ENCODE measurements around the gene ABCG1. TPM values are rescaled to one million over a fixed set of nuclear protein-coding genes. Genes with fewer than 3 reads are reported as not detected.
A peak's percentile ranks its signal among the peaks of the same experiment; 100 is the strongest.

Gene ABCG1
- total RNA-seq, 1 experiment from 2014 or later = 4.6 TPM

DNA sequence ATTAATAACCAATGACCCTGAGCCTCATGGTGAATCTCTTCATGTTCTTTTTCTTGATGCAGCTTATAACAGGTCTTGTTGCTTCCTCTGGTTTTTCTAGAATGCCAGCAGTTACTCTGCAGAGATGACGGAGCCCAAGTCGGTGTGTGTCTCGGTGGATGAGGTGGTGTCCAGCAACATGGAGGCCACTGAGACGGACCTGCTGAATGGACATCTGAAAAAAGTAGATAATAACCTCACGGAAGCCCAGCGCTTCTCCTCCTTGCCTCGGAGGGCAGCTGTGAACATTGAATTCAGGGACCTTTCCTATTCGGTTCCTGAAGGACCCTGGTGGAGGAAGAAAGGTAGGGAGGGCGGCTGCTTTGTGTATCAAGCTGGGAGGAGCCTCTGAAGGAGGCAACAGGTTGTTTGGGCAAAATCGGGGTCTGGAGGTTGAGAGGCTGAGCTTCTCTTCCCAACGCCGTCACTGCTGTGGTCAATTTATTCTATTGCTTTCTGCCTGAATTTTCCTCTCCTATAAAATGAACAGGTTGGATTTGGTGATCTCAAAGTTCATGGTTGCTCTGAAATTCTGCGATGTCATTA lies 6.7 kb downstream of the ABCG1 start:
- DNase-seq (ENCODE audit: low read depth) = no peak
- in situ Hi-C loops (cut with HindIII; ENCODE audit: low pct_unique_long_range_greater_than_20kb, low sequenced_read_pairs) = no loop called here

DNA sequence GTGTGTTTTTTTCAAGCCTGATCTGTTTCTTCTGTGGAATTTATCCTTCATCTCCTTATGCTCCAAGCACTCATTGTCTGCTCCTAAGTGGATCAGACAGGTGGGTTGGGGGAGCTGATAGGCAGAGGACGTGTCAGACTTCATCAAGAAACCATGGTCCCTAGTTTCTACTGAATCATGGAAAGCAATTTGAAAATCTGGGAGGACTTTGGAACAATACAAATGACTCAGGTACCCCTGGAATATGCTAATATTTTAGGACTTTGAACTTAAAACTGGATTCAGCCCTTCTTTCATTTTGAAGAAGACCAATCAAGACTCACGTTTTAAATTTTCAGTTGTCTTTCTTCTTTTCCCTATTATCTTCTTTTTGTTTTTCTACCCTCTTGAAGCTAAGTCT lies 7.7 kb downstream of the ABCG1 start:
- no peak for DNase-seq (ENCODE audit: low read depth)
- in situ Hi-C loops (cut with HindIII; ENCODE audit: low pct_unique_long_range_greater_than_20kb, low sequenced_read_pairs) = no loop called here

DNA sequence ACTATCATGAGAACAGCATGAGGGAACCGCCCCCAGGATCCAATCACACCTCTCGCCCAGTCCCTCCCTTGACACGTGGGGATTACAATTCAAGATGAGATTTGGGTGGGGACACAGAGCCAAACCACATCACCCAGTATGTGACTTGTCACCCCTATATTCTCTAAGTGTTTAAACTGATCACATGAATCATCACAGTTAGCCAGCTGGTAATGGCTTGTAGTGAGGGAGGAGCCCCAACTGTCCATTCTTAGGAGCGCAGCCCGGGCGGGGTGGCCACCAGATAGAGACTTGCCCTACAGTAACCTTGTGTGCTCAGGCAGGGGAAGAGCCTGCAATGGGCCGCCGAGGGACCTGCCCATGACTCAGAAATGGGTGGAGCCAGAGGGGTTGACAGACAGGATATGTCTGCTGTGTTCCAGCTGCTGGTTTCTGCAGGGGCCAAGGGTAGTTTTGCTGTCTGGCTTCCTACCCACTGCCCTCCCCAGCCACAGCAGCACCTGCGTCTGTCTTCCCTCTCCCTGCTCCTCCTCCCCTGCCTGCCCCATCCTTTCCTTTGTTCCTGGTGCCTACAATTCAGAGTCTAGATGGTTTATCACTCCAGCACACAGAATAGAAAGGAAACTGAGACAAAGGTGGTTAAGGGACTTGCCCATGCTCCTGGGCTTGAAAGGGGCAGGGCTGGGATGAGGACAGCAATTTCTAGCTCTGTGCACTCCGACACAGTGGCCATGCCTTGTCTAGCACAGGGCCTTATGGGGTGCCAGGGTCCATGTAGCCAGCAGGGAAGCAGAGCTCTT lies 9.2 kb downstream of the ABCG1 start:
- peak; percentile 97 for DNase-seq (ENCODE audit: low read depth)
- in situ Hi-C loops (cut with HindIII; ENCODE audit: low pct_unique_long_range_greater_than_20kb, low sequenced_read_pairs) = no loop called here

DNA sequence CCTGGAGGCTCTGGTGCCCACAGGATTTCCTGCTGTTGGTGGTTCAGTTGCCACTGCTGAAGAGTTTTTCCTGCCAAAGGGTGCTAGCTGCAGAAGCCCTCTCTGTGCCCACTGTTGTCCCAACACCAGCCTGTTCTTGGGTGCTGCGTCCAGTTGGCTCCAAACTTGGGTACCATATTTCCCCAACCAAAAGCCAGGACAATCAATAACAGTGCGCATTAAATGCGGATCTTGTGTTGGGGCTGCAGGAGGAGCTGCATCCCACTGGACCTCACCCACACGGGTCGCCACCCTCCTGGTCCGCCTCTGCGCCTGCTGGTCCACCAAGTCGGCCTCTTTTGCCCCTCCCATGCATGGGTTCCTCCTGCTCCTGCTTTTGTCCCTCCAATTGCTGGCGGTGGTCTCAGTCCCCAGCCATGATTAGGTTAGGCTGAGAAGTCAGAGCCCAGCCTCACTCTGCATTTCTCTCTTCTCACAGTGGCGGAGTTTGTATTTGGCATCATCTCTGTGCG lies 9.8 kb downstream of the ABCG1 start:
- in situ Hi-C loops (cut with HindIII; ENCODE audit: low pct_unique_long_range_greater_than_20kb, low sequenced_read_pairs) = no loop called here
- DNase-seq (ENCODE audit: low read depth) = no peak

DNA sequence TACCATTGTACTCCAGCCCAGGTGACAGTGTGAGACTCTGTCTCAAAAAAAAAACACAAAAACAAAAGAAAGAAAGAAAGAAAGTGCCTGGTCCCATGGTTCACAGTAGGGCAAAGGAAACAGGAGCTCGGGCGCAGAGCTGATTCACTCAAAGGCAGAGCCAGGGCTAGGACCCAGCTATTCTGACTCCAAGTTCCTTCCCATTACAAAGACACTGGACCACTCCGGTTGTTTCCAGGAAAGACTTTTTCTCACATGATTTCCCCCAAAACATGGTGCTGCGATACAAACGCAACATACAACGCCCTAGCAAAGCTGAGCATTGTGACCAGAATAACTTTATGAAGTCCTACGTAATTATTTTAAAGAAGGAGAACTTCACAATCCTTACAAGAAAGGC lies 10.7 kb downstream of the ABCG1 start:
- in situ Hi-C loops (cut with HindIII; ENCODE audit: low pct_unique_long_range_greater_than_20kb, low sequenced_read_pairs) = no loop called here
- no peak for DNase-seq (ENCODE audit: low read depth)

DNA sequence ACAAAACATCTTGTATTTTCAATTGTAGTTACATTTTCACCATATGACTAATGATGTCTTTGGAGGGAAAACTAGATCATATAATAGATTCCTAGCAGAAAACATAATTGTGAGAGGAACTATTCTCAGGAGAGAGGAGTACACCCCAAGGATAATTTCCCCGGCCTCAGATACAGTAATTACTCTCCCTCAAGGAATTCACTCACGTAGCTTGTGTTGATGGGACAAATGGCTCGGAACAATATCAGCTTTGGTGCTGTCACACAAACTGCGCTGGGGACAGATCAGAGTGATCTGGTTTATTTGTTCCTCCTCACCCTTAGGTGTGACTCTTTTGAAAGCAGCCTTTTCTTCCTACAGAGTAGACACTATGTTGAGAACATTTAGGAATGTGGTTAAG lies 11.2 kb downstream of the ABCG1 start:
- no peak for DNase-seq (ENCODE audit: low read depth)
- in situ Hi-C loops (cut with HindIII; ENCODE audit: low pct_unique_long_range_greater_than_20kb, low sequenced_read_pairs) = no loop called here

DNA sequence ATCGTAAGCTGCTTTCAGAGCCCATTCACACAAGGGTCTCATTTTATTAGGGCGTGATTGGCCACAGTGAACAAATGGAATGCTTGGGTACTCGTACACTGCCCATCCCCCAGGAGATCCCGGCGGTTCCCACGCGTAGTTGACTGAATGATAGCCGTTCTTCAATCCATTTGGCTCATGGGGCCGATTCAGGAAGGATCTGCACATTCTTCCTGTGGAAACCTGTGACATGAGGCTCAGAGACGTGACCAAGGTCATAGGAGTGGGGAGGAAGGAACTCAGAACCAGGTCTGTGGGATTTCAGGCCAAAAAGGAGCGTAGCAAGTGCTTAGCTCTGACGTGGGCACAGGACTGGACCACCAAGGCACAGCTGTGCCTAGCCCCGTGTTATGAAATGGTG lies 11.7 kb downstream of the ABCG1 start:
- DNase-seq (ENCODE audit: low read depth) = no peak
- in situ Hi-C loops (cut with HindIII; ENCODE audit: low pct_unique_long_range_greater_than_20kb, low sequenced_read_pairs) = no loop called here

DNA sequence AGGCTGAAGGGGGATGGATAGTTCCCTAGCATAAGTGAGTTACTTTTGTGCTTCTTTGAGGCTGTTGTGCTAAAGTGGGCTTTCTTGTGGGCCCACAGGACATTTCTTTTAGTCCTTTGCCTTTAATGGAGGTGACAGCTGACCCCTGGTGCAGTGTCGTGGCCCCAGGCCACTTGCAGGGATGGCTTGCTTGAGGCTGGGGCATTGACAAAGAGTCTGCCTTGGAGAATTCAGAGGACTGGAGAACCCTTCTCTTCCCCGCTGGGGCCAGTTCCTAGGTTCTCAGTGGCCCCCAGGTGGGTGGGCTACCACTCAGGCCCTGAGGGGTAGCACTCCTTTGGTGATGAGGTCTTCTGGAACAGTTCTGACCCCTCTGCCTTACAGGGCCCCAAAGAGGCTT lies 12.8 kb downstream of the ABCG1 start:
- no peak for DNase-seq (ENCODE audit: low read depth)
- in situ Hi-C loops (cut with HindIII; ENCODE audit: low pct_unique_long_range_greater_than_20kb, low sequenced_read_pairs) = no loop called here

DNA sequence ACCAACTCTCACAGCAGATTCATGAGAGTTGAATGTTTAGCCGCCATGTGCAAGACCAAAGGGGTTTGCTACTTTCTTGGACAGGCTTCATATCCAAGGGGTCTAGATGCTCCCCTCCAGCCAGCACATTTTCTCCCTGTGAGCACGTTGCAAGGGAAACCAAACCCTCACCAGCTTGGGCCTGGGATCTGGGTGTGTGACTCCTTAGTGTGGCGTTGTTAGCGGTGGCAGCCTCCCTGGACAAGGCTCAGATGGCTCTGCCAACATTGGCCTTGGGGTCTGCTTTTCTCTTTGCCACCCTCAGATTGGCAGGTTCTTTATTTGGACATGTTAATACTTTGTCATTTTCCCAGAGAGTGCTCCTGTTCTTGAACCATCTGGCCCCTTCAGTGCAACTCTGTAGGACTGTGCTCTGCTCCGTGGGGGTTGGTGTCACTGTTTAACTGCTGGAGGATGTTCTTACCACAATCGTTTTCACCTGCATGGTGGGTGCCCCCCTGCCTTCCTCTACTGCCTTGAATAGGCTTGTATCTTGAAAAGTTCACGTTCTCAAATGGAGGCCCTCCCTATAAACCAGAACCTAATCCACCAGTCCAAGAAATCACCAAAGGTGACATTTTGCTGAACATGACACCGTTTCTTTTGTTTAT lies 13.4 kb downstream of the ABCG1 start:
- in situ Hi-C loops (cut with HindIII; ENCODE audit: low pct_unique_long_range_greater_than_20kb, low sequenced_read_pairs) = no loop called here
- DNase-seq (ENCODE audit: low read depth) = no peak

DNA sequence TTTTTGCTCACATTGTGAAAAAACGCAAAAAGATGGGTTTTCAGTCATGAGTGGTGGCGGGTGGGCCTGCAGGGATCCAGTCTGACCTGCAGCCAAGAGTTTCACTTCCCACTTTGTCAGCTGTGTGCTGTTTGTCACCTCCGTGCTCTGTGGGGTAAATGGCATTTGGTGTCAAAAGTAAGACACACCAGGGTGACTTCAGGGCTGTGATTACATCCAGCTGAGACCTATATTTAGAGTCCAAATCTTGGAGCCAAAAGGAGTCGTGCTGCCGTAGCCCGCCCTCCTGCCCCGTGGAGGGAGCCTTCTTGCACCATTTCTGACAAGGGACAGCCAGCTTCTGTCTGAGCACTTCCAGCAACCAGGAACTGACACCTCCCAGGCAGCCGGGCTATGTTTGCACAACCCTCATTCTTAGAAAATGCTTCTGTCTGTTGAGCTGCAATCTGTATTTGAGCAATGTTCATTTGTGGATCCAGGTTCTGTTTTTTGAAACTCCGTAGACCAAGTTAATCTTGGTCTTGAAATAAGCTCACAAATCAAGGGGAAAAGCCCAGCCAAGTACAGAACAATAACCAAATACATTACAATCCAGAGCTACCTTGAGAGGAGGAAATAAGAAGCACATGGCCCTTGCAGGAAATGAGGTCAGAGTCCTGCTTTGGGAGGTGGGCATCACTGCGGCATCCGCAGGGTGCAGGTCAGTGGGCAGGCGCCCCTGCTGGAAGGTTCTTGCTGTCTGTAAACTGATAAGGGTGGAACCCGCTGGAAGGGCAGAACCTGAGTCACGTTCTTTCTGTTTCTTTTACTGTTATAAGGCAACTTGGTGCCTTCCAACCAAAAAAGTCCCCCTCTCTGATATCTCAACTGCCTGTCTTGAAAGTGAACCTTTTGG lies 14.4 kb downstream of the ABCG1 start:
- in situ Hi-C loops (cut with HindIII; ENCODE audit: low pct_unique_long_range_greater_than_20kb, low sequenced_read_pairs) = no loop called here
- DNase-seq (ENCODE audit: low read depth) = no peak

DNA sequence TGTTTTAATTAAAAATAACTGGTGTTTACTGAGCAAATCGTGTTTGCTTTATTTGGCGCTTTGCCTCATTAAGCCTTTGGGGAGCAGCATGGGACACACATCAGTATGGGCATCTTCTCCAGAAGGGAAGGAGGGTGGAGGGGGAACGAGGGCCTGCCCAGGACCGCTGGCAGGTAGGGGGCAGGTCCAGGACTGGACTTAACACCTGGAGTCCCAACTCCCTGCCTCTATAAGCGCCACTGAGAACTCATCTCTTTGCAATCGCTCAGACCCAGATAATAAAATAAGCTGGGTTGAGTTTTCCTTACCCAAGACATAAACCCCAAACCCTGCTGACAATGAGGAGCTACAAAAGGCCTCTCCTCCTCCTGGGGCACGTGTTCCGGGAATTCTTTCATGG lies 15.1 kb downstream of the ABCG1 start:
- in situ Hi-C loops (cut with HindIII; ENCODE audit: low pct_unique_long_range_greater_than_20kb, low sequenced_read_pairs) = no loop called here
- DNase-seq (ENCODE audit: low read depth) = no peak

DNA sequence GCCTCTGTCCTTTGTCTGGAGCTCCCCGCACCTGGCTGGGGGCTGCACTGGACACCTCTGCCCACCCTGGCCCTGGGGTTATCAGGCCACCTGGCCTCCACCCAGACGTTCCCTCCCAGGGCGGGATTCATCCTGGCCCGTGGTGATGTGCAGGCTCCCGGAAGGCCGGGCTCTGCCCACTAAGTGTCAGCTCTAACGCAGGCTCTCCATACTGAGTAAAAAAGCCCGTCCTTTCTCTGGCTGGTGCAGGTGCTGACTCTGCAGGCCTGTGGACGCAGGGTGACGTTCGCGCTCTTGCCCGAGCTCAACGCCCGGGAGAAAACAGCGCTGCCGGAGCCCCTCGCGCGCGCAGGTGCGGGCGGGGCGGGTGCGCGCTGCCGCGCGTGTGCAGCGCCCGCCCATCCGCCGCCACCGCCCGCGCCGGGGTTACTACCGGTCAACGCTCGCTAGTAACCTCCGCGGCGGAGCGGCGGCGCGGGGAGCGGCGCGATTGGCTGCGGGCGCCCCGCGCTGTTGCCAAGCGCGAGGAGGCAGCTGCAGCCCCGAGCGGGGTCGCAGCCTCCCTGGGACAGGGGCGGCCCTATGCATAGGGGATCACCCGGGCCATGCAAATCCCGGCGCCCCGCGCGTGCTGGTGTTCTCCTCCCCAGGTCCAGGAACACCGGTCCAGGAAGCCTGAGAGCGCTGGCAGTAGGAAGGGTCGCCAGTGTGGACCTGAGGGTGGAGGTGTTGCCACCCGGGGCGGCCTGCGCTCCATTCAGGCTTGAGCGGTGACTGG lies 15.7 kb downstream of the ABCG1 start:
- DNase-seq (ENCODE audit: low read depth) = peak; percentile 73
- in situ Hi-C loops (cut with HindIII; ENCODE audit: low pct_unique_long_range_greater_than_20kb, low sequenced_read_pairs) = no loop called here

DNA sequence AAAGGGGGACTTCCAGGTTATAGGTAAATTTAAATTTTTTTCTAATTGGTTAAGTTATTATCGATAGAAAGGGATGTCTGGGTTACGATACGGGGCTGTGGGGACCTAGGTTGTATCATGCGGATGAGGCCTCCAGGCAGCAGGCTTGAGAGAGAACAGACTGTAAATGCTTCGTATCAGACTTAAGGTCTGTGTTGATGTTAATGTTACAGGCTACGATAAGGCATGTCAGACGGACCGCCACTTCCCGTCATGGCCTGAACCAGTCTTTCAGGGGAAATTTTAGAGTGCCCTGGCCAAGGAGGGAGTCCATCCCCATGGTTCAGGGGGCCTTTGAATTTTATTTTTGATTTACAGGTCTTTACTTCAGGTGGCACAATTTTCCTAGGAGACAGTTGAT lies 16.7 kb downstream of the ABCG1 start:
- no peak for DNase-seq (ENCODE audit: low read depth)
- in situ Hi-C loops (cut with HindIII; ENCODE audit: low pct_unique_long_range_greater_than_20kb, low sequenced_read_pairs) = no loop called here

DNA sequence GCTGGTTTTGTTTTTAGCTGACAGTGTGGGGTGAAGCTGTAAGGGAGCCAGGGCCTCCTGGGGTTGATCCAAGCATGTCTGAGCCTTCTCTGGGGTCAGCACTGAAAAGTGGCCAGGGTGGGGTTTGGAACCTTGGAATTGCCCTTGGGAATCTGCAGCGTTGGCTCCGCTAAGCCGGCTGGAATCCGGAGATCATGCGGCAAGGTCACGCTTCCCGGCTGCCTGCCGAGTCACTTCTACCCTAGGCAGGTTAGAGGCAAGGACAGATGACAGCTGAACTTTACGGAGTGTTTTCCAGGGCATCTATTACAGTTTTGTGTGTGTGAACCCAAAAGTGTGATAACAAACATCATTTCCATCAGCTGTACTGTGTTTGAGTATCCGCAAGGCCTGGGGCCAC lies 17.1 kb downstream of the ABCG1 start:
- in situ Hi-C loops (cut with HindIII; ENCODE audit: low pct_unique_long_range_greater_than_20kb, low sequenced_read_pairs) = no loop called here

DNA sequence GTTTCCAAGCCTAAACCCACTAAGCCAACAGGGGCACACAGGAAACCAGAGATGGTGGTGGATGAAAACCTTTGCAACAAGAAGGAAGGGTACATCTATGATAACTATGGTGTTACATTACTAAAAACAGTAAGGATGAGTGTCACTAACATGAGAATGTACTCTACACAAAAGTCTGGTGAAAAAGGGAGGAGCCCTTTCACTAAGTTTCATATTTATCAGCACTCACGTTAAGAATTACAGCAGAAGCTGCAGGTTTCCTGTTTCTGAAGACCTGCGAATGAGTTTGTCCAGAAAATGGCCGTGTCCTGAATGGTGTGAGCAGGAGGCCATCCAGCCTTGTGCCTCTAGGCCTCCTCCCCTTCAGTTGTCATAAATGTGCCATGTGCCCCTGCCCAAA lies 17.8 kb downstream of the ABCG1 start:
- no peak for DNase-seq (ENCODE audit: low read depth)
- in situ Hi-C loops (cut with HindIII; ENCODE audit: low pct_unique_long_range_greater_than_20kb, low sequenced_read_pairs) = no loop called here

More for the DNA sequence above, 17.1 kb downstream of the ABCG1 start:
- no peak for DNase-seq (ENCODE audit: low read depth)

DNA sequence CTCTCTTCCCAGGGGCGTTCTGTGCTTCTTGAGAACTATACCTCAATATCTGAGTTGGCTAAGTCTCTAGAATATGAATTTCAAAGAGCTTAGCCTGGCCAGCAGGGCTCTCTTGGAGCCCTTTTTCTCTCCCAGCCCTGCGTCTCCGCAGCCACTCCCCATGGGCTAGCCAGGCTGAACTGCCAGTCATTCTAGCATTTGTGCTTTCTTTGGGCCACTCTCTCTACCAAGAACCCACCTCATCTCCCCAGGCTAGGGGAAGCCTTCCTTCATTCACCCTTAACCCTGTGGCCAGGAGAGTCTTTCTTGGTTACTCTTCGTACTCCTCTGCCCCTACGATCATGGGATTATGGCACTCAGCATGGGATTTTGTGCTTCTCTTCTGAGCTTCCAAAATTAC lies 18.2 kb downstream of the ABCG1 start:
- in situ Hi-C loops (cut with HindIII; ENCODE audit: low pct_unique_long_range_greater_than_20kb, low sequenced_read_pairs) = no loop called here
- no peak for DNase-seq (ENCODE audit: low read depth)

DNA sequence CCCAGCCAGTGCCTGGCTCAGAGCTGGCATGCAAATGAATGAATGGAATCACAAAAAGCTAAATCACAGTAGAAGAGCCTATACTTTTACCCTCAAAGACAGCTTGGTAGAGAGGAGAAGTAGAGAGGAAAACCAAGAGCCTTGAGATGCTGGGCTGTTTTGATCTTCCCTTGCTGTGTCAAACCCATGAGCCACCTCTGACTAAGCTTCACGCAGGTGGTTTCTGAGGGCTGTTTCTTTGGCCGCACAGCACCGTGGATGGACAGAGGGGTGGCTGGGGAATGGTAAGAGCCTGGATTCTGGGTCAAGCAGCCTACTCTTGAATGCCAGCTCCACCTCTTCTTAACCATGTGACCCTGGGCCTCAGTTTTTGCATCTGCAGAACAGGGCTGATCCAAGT lies 18.6 kb downstream of the ABCG1 start:
- in situ Hi-C loops (cut with HindIII; ENCODE audit: low pct_unique_long_range_greater_than_20kb, low sequenced_read_pairs) = no loop called here
- no peak for DNase-seq (ENCODE audit: low read depth)

Measured in Caki2 (cell line).